Kidney (tissue), 14 donors: ENCODE data around the gene PDX1. TPM values are rescaled to one million over a fixed set of nuclear protein-coding genes. Genes with fewer than 3 reads are reported as not detected.

Source experiments
- DNase-seq, 5 donors: peaks; one replicate each; pipeline ENCODE4 v3.0.0-alpha.2; 2013 to 2020
- FAIRE-seq: peaks from 2 replicates; lab custom pipeline; 2012; peaks lifted over from hg19 to GRCh38; lab: Jason Lieb, UNC
- H3K27ac ChIP-seq, 2 donors: one replicate each; pipeline ENCODE4 v1.7.0; 2013; ENCODE audit warnings: low read depth in 2 of 2, low read length in 2 of 2, inconsistent platforms in 1 of 2
- H3K27me3 ChIP-seq: one replicate; pipeline ENCODE4 v1.7.1; 2013; ENCODE audit warnings: low read length, inconsistent platforms; ENCODE audit not compliant: control insufficient read depth, insufficient read depth
- H3K36me3 ChIP-seq, 3 donors: one replicate each; pipeline versions ENCODE4 v1.7.0 to v1.7.1; 2013; ENCODE audit warnings: low read length in 3 of 3, control low read depth in 1 of 3, inconsistent platforms in 1 of 3; ENCODE audit not compliant: insufficient read depth in 3 of 3, control insufficient read depth in 2 of 3
- H3K4me1 ChIP-seq, 3 donors: one replicate each; pipeline versions ENCODE4 v1.7.0 to v1.7.1; 2013; ENCODE audit warnings: low read length in 3 of 3, inconsistent platforms in 1 of 3, low read depth in 1 of 3; ENCODE audit not compliant: control insufficient read depth in 2 of 3, insufficient read depth in 2 of 3
- H3K4me3 ChIP-seq, 3 donors: one replicate each; pipeline versions ENCODE4 v1.7.0 to v1.8.1; 2013; ENCODE audit warnings: low read length in 3 of 3, control low read depth in 1 of 3, inconsistent platforms in 1 of 3
- H3K9ac ChIP-seq, 3 donors: one replicate each; pipeline versions ENCODE4 v1.7.0 to v1.7.1; 2013; ENCODE audit warnings: low read length in 3 of 3, control low read depth in 1 of 3, inconsistent platforms in 1 of 3
- H3K9me3 ChIP-seq, 3 donors: one replicate each; pipeline versions ENCODE4 v1.7.0 to v1.7.1; 2013; ENCODE audit warnings: low read length in 3 of 3, control low read depth in 1 of 3, inconsistent platforms in 1 of 3; ENCODE audit not compliant: control insufficient read depth in 2 of 3, insufficient read depth in 1 of 3
- CTCF ChIP-seq: IDR thresholded peaks from 3 replicates; pipeline ENCODE4 v1.5.1; 2012; ENCODE audit warnings: mild to moderate bottlenecking, moderate library complexity, borderline replicate concordance; ENCODE audit not compliant: insufficient read depth; ENCODE audit errors: extremely low read depth
- intact Hi-C: fragments of 100-400 bp; cut with DNase I; formaldehyde crosslinking; loops from one replicate; pipeline ENCODE4 v1.11.1; 2022
- polyA plus RNA-seq: library from polyadenylated mRNA; stranded (reverse); fragments of 350-450 nt; fragmentation: Illumina TruSeq; extraction: RNeasy Lipid Tissue Mini Kit (QIAGEN cat#74804); gene quantifications from one replicate; pipeline ENCODE4 v1.2.3, GENCODE V29; 2014; ENCODE audit warnings: low read depth, low replicate concordance; ENCODE audit not compliant: insufficient read depth
- total RNA-seq: library from RNA; stranded (reverse); fragmentation: NEBNext Ultra II Directional; extraction: Animal tissue kit (Norgen Biotek cat#: 25700); gene quantifications from one replicate; pipeline ENCODE4 v1.2.1, GENCODE V29; 2021
- donor health status: control.
- donor health status: control.
- donor health status: control.
- donor health status: control.
- donor health status: control.
- donor health status: DM: yes; HTN: yes; CAD: no.
- donor health status: Normal renal cell carcinoma (clear cell type).

Gene PDX1
- total and polyA plus RNA-seq, 2 donors from 2014 or later = not detected

DNA sequence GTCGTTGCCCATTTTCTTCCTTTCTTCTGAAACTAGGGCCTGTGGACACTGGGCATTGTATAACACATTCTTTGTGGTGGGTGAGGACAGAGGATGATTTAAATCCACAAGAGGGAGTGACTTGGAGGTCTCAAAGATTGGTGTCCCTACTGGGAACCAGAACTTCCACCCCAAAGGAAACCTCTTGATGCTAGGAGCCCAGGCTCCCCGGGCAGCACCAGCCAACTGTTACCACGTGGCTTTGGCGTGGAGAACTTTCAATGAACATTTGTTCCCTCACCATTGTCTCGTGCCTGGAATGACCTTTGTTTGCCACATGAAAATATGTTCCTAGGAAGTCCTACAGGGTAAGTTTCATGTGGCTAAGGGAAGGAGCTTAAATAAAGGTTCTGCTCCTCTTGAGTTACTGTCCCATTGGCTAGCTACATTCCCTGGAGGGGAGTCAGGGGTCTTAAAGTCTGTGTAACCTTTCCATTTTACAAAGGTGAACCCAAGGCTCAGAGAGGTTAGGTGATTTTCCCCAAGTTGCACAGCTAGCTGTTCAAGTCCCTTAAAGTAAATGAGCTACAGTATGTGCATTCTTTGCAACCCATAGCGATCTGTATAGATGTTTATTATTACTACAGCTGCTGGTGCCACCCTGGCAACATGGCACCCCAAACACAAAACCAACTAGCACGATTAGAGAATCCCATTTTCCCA, 54.3 kb downstream of the PDX1 start:
- intact Hi-C loops = no loop called here
- Histone ChIP-seq H3K27ac (no peak overlapping the region), H3K9me3 (no peaks in the 10 kb centered on the region), H3K4me1 (peaks cover 0 to 2% (median 0%) of the 10 kb centered on the region in 3 donors), H3K36me3 (no peaks in the 10 kb centered on the region), H3K4me3 (no peak overlapping the region), H3K9ac (no peak overlapping the region), H3K27me3 (peaks cover 65% of the 10 kb centered on the region)
- no peak for FAIRE-seq
- no peak for DNase-seq
- no peak for TF ChIP-seq CTCF

Other genes starting within 250 kb of the PDX1 start
- not detected for gene GSX1, start 127.5 kb upstream of the PDX1 start, total RNA-seq
- not detected for gene GSX1, start 127.5 kb upstream of the PDX1 start, polyA plus RNA-seq
- gene CDX2, start 49.3 kb downstream of the PDX1 start, total RNA-seq = not detected
- not detected for gene CDX2, start 49.3 kb downstream of the PDX1 start, polyA plus RNA-seq
- not detected for gene URAD, start 68.7 kb downstream of the PDX1 start, total RNA-seq
- gene URAD, start 68.7 kb downstream of the PDX1 start, polyA plus RNA-seq = not detected
- 2.9 TPM for gene FLT3, start 180.6 kb downstream of the PDX1 start, total RNA-seq
- gene FLT3, start 180.6 kb downstream of the PDX1 start, polyA plus RNA-seq = not detected
- gene PAN3, start 218.5 kb downstream of the PDX1 start, total RNA-seq = 46.3 TPM
- gene PAN3, start 218.5 kb downstream of the PDX1 start, polyA plus RNA-seq = 8.2 TPM